Measurements from ENCODE around the gene POU1F1. TPM values are rescaled to one million over a fixed set of nuclear protein-coding genes. Genes with fewer than 3 reads are reported as not detected.
A peak's percentile ranks its signal among the peaks of the same experiment; 100 is the strongest.

Gene POU1F1
- polyA plus RNA-seq, 1 of the 3 experiments (the other 2 are of a cell fraction): not detected

GRCh38 chr3:87228316-87228715, 48.1 kb downstream of the POU1F1 start:
- CTCF ChIA-PET: interaction anchor here (1.1 kb wide), 1 partner anchor 70 kb away, joined by 5 read pairs; no protein-coding TSS in a partner anchor
- DNase-seq: no peak

More at GRCh38 chr3:87228316-87228715, 48.1 kb downstream of the POU1F1 start:
- H3K9ac ChIP-seq: 0 out of 2 replicates have a peak overlapping the region, but pooled peaks have one; percentile 87
- H3K9me2 ChIP-seq: no peaks in the 10 kb centered on the region
- no peak overlapping the region for H3K27ac ChIP-seq (ENCODE audit: low read depth in 2 of 2, low read length in 1 of 2)
- WGBS (ENCODE audit: low lambda C conversion rate): 50% methylated on average over 1 of the region's 1 CpG
- H3K79me2 ChIP-seq (ENCODE audit: insufficient read depth): peaks cover 14% of the 10 kb centered on the region; the same call in 1 of the 2 replicates
- H3K4me2 ChIP-seq: peak overlapping the region; percentile 93
- no peaks in the 10 kb centered on the region for H4K20me1 ChIP-seq (ENCODE audit: insufficient read depth)
- POLR2A ChIA-PET: no interaction called here
- peaks cover 0 to 10% of the 10 kb centered on the region in 2 experiments; a peak in 3 of 4 replicates for H3K4me1 ChIP-seq (ENCODE audit: control insufficient read depth in 1 of 2, insufficient read depth in 2 of 2, low read depth in 1 of 2, low read length in 1 of 2)
- H3K9me3 ChIP-seq: no peaks in the 10 kb centered on the region
- no peaks in the 10 kb centered on the region for H3K36me3 ChIP-seq (replicated peaks in 1 of 2; ENCODE audit: control insufficient read depth in 1 of 2, insufficient read depth in 2 of 2, low read length in 1 of 2)
- H3F3A ChIP-seq (replicated peaks; ENCODE audit: insufficient read depth): no peaks in the 10 kb centered on the region
- H2AFZ ChIP-seq (ENCODE audit: low read depth): 0 out of 2 replicates have a peak overlapping the region, but pooled peaks have one; percentile 97
- H3K4me3 ChIP-seq (ENCODE audit: low read depth in 2 of 2, low read length in 1 of 2): peak overlapping the region; percentile 98 to 99; a peak in 2 of 4 replicates
- TF ChIP-seq GATA2 (CRISPR knock-in tag; IDR thresholded peaks at IDR 0.05) (no peak), FOSL2 (IDR thresholded peaks at IDR 0.05; ENCODE audit: borderline replicate concordance, low read depth) (no peak), RAD21 (IDR thresholded peaks at IDR 0.05; ENCODE audit: low read length) (no peak), TAF1 (IDR thresholded peaks at IDR 0.05; ENCODE audit: borderline replicate concordance, low read depth, low read length) (no peak), REST (IDR thresholded peaks at IDR 0.05; ENCODE audit: low read depth, low read length) (no peak), FOXJ3 (CRISPR knock-in tag; IDR thresholded peaks at IDR 0.05) (no peak), EP300 (IDR thresholded peaks at IDR 0.05; ENCODE audit: borderline replicate concordance in 1 of 2, low read depth in 1 of 2, low read length in 1 of 2) (no peak), NRF1 (IDR thresholded peaks at IDR 0.05; ENCODE audit: low read depth, low read length) (no peak), TEAD4 (IDR thresholded peaks at IDR 0.05; ENCODE audit: borderline replicate concordance, insufficient read depth) (no peak), CHD2 (IDR thresholded peaks at IDR 0.05; ENCODE audit: low read length, partially characterized antibody) (no peak), FOXM1 (IDR thresholded peaks at IDR 0.05; ENCODE audit: low read depth) (no peak), USF1 (IDR thresholded peaks at IDR 0.05; ENCODE audit: borderline replicate concordance, low read depth) (no peak), YY1 (IDR thresholded peaks at IDR 0.05; ENCODE audit: low read depth) (no peak), SMC3 (IDR thresholded peaks at IDR 0.05; ENCODE audit: low read depth, low read length) (no peak)
- TF ChIP-seq, protein P1, sequence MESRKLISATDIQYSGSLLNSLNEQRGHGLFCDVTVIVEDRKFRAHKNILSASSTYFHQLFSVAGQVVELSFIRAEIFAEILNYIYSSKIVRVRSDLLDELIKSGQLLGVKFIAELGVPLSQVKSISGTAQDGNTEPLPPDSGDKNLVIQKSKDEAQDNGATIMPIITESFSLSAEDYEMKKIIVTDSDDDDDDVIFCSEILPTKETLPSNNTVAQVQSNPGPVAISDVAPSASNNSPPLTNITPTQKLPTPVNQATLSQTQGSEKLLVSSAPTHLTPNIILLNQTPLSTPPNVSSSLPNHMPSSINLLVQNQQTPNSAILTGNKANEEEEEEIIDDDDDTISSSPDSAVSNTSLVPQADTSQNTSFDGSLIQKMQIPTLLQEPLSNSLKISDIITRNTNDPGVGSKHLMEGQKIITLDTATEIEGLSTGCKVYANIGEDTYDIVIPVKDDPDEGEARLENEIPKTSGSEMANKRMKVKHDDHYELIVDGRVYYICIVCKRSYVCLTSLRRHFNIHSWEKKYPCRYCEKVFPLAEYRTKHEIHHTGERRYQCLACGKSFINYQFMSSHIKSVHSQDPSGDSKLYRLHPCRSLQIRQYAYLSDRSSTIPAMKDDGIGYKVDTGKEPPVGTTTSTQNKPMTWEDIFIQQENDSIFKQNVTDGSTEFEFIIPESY (IDR thresholded peaks at IDR 0.05; ENCODE audit: borderline replicate concordance, low read depth): no peak
- TF ChIP-seq, protein P2, sequence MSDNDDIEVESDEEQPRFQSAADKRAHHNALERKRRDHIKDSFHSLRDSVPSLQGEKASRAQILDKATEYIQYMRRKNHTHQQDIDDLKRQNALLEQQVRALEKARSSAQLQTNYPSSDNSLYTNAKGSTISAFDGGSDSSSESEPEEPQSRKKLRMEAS (IDR thresholded peaks at IDR 0.05; ENCODE audit: low read depth): no peak
- TF ChIP-seq, protein P3, sequence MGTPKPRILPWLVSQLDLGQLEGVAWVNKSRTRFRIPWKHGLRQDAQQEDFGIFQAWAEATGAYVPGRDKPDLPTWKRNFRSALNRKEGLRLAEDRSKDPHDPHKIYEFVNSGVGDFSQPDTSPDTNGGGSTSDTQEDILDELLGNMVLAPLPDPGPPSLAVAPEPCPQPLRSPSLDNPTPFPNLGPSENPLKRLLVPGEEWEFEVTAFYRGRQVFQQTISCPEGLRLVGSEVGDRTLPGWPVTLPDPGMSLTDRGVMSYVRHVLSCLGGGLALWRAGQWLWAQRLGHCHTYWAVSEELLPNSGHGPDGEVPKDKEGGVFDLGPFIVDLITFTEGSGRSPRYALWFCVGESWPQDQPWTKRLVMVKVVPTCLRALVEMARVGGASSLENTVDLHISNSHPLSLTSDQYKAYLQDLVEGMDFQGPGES (IDR thresholded peaks at IDR 0.05; ENCODE audit: low read depth, low read length): no peak
- TF ChIP-seq, protein P4, sequence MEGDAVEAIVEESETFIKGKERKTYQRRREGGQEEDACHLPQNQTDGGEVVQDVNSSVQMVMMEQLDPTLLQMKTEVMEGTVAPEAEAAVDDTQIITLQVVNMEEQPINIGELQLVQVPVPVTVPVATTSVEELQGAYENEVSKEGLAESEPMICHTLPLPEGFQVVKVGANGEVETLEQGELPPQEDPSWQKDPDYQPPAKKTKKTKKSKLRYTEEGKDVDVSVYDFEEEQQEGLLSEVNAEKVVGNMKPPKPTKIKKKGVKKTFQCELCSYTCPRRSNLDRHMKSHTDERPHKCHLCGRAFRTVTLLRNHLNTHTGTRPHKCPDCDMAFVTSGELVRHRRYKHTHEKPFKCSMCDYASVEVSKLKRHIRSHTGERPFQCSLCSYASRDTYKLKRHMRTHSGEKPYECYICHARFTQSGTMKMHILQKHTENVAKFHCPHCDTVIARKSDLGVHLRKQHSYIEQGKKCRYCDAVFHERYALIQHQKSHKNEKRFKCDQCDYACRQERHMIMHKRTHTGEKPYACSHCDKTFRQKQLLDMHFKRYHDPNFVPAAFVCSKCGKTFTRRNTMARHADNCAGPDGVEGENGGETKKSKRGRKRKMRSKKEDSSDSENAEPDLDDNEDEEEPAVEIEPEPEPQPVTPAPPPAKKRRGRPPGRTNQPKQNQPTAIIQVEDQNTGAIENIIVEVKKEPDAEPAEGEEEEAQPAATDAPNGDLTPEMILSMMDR (IDR thresholded peaks at IDR 0.05): no peak
- no peaks in the 10 kb centered on the region for H3K27me3 ChIP-seq (ENCODE audit: insufficient read depth)

Data from SK-N-SH (cell line).